Measurements from ENCODE around the gene ITGB1BP1. TPM values are rescaled to one million over a fixed set of nuclear protein-coding genes. Genes with fewer than 3 reads are reported as not detected.

Gene ITGB1BP1
- polyA plus RNA-seq, 1 experiment = 50.7 TPM

- no peak for TF ChIP-seq CTCF (IDR thresholded peaks at IDR 0.05; ENCODE audit: insufficient read depth, low read depth, low read length)
- ChIA-PET CTCF (no interaction called here), POLR2A (no interaction called here)
- Histone ChIP-seq H3K36me3 (ENCODE audit: control insufficient read depth, insufficient read depth, low read length) (peaks cover 2% of the 10 kb centered on the region; the same call in 1 of the 2 replicates), H3K27me3 (ENCODE audit: control insufficient read depth, insufficient read depth, low read length) (no peaks in the 10 kb centered on the region), H3K4me3 (ENCODE audit: low read depth, low read length) (no peak overlapping the region)
- no peak for DNase-seq (ENCODE audit: low read depth)
Observed at GRCh38 chr2:9460441-9461017, 37.2 kb upstream of the ITGB1BP1 start.

- no peak for TF ChIP-seq CTCF (IDR thresholded peaks at IDR 0.05; ENCODE audit: insufficient read depth, low read depth, low read length)
- Histone ChIP-seq H3K4me3 (ENCODE audit: low read depth, low read length) (no peak overlapping the region), H3K36me3 (ENCODE audit: control insufficient read depth, insufficient read depth, low read length) (peaks cover 5% of the 10 kb centered on the region), H3K27me3 (ENCODE audit: control insufficient read depth, insufficient read depth, low read length) (no peaks in the 10 kb centered on the region)
- CTCF ChIA-PET = no interaction called here
- no peak for DNase-seq (ENCODE audit: low read depth)
- POLR2A ChIA-PET = no interaction called here
Observed at GRCh38 chr2:9451231-9451630, 27.9 kb upstream of the ITGB1BP1 start.

- H3K4me3 ChIP-seq (ENCODE audit: low read depth, low read length) = no peak overlapping the region
- ChIA-PET CTCF (no interaction called here), POLR2A (no interaction called here)
- peaks cover 9% of the 10 kb centered on the region for H3K36me3 ChIP-seq (ENCODE audit: control insufficient read depth, insufficient read depth, low read length)
- DNase-seq (ENCODE audit: low read depth) = no peak
- H3K27me3 ChIP-seq (ENCODE audit: control insufficient read depth, insufficient read depth, low read length) = no peaks in the 10 kb centered on the region
- no peak for TF ChIP-seq CTCF (IDR thresholded peaks at IDR 0.05; ENCODE audit: insufficient read depth, low read depth, low read length)
Observed at GRCh38 chr2:9445089-9445488, 21.8 kb upstream of the ITGB1BP1 start.

GRCh38 chr2:9443526-9443925 is 20.2 kb upstream of the ITGB1BP1 start:
- Histone ChIP-seq H3K27me3 (ENCODE audit: control insufficient read depth, insufficient read depth, low read length) (no peaks in the 10 kb centered on the region), H3K4me3 (ENCODE audit: low read depth, low read length) (no peak overlapping the region), H3K36me3 (ENCODE audit: control insufficient read depth, insufficient read depth, low read length) (peaks cover 8% of the 10 kb centered on the region)
- no peak for TF ChIP-seq CTCF (IDR thresholded peaks at IDR 0.05; ENCODE audit: insufficient read depth, low read depth, low read length)
- no peak for DNase-seq (ENCODE audit: low read depth)
- POLR2A ChIA-PET = no interaction called here
- CTCF ChIA-PET = interaction anchor here (1.6 kb wide), 1 partner anchor 21 kb away, joined by 4 read pairs; no protein-coding TSS in a partner anchor

- ChIA-PET POLR2A (no interaction called here), CTCF (no interaction called here)
- no peaks in the 10 kb centered on the region for H3K27me3 ChIP-seq (ENCODE audit: control insufficient read depth, insufficient read depth, low read length)
- no peak for DNase-seq (ENCODE audit: low read depth)
- no peak for TF ChIP-seq CTCF (IDR thresholded peaks at IDR 0.05; ENCODE audit: insufficient read depth, low read depth, low read length)
- H3K4me3 ChIP-seq (ENCODE audit: low read depth, low read length) = no peak overlapping the region
- peaks cover 12% of the 10 kb centered on the region for H3K36me3 ChIP-seq (ENCODE audit: control insufficient read depth, insufficient read depth, low read length)
Observed at GRCh38 chr2:9441556-9441955, 18.2 kb upstream of the ITGB1BP1 start.

Measured in BJ (cell line).